NCI-H2107 treated with DMSO at 0.1 percent for 48 hours (cell line): ENCODE results near the gene SPECC1L.
A peak's percentile ranks its signal among the peaks of the same experiment; 100 is the strongest.
"Not testable (repeated sequence)": the region's sequence is repeated elsewhere in the genome, so short reads cannot be mapped to it uniquely, and the experiment has no call there.

Experiments used
- DNase-seq: peaks from one replicate; lab custom pipeline; 2025; ENCODE audit not compliant: unreplicated experiment; lab: John Stamatoyannopoulos, UW

Gene SPECC1L

GRCh38 chr22:24270556-24271385 lies at the start of gene SPECC1L:
SPECC1L (plus strand) TSS chr22:24270831; CDS start chr22:24302232, 31,401 bp downstream.
- DNase-seq = peak; percentile 38

GRCh38 chr22:24224468-24224867 lies 46.2 kb upstream of the SPECC1L start:
- no peak for DNase-seq

- DNase-seq = no peak
Observed at GRCh38 chr22:24225044-24225601, 45.5 kb upstream of the SPECC1L start.

- no peak for DNase-seq
Observed at GRCh38 chr22:24225951-24226350, 44.7 kb upstream of the SPECC1L start.

GRCh38 chr22:24230911-24231656 lies 39.5 kb upstream of the SPECC1L start:
- DNase-seq = no peak

- DNase-seq = no peak
Observed at GRCh38 chr22:24231706-24232105, 38.9 kb upstream of the SPECC1L start.

GRCh38 chr22:24232124-24232523 lies 38.5 kb upstream of the SPECC1L start:
- no peak for DNase-seq

- DNase-seq = no peak
Observed at GRCh38 chr22:24232725-24233124, 37.9 kb upstream of the SPECC1L start.

GRCh38 chr22:24233235-24233634 lies 37.4 kb upstream of the SPECC1L start:
- DNase-seq = no peak

- no peak for DNase-seq
Observed at GRCh38 chr22:24233816-24234215, 36.8 kb upstream of the SPECC1L start.

- DNase-seq = no peak
Observed at GRCh38 chr22:24235315-24235714, 35.3 kb upstream of the SPECC1L start.

GRCh38 chr22:24236656-24237055 lies 34.0 kb upstream of the SPECC1L start:
- no peak for DNase-seq

- DNase-seq = not testable (repeated sequence)
Observed at GRCh38 chr22:24238101-24238694, 32.4 kb upstream of the SPECC1L start.

- no peak for DNase-seq
Observed at GRCh38 chr22:24240381-24240780, 30.2 kb upstream of the SPECC1L start.

GRCh38 chr22:24240985-24241692 lies 29.5 kb upstream of the SPECC1L start:
- DNase-seq = not testable (repeated sequence)

- not testable (repeated sequence) for DNase-seq
Observed at GRCh38 chr22:24243417-24243816, 27.2 kb upstream of the SPECC1L start.

GRCh38 chr22:24244144-24244787 lies 26.4 kb upstream of the SPECC1L start:
- DNase-seq = no peak

- not testable (repeated sequence) for DNase-seq
Observed at GRCh38 chr22:24245030-24245431, 25.6 kb upstream of the SPECC1L start, which contains the start of gene GGT5. GGT5 (minus strand) TSS chr22:24245082; CDS start chr22:24244725, 357 bp downstream.

GRCh38 chr22:24245584-24246561 lies 24.8 kb upstream of the SPECC1L start:
- DNase-seq = not testable (repeated sequence)
